Left ventricle myocardium inferior (tissue), 1 donor: Measurements from ENCODE around the gene GABARAP. TPM values are rescaled to one million over a fixed set of nuclear protein-coding genes. Genes with fewer than 3 reads are reported as not detected.
A peak's percentile ranks its signal among the peaks of the same experiment; 100 is the strongest.

Experiments used
- DNase-seq: peaks from one replicate; pipeline ENCODE4 v3.0.0-alpha.2; 2020
- H3K27ac ChIP-seq: fragments of 200-600 bp; replicated peaks from 2 replicates; pipeline ENCODE4 v1.8.0; 2021
- H3K27me3 ChIP-seq: fragments of 200-600 bp; 2 replicates; pipeline ENCODE4 v1.8.0; 2021; ENCODE audit warnings: low read depth
- H3K36me3 ChIP-seq: fragments of 200-600 bp; 2 replicates; pipeline ENCODE4 v1.8.0; 2021
- H3K4me1 ChIP-seq: fragments of 200-600 bp; 2 replicates; pipeline ENCODE4 v1.8.0; 2021
- H3K4me3 ChIP-seq: fragments of 200-600 bp; 2 replicates; pipeline ENCODE4 v1.8.0; 2021; ENCODE audit warnings: mild to moderate bottlenecking, moderate library complexity
- H3K9me3 ChIP-seq: fragments of 200-600 bp; replicated peaks from 2 replicates; pipeline ENCODE4 v1.8.0; 2021
- intact Hi-C: fragments of 100-400 bp; cut with micrococcal nuclease; formaldehyde crosslinking; loops from one replicate; pipeline ENCODE4 v1.11.0; 2022
- total RNA-seq: library from RNA; stranded (reverse); fragmentation: NEBNext Ultra II Directional; extraction: Animal tissue kit (Norgen Biotek cat#: 25700); gene quantifications from one replicate; pipeline ENCODE4 v1.2.1, GENCODE V29; 2021
- TF ChIP-seq, protein P1 (sequence below): fragments of 200-600 bp; IDR thresholded peaks from 2 replicates; pipeline ENCODE4 v1.8.0; 2021; ENCODE audit warnings: antibody characterized with exemption, mild to moderate bottlenecking, borderline replicate concordance
- donor health status: DM: no; HTN: yes; CAD: no; lungs with severe emphysema.

Gene GABARAP
- total RNA-seq, 1 donor from 2014 or later: 394 TPM

DNA sequence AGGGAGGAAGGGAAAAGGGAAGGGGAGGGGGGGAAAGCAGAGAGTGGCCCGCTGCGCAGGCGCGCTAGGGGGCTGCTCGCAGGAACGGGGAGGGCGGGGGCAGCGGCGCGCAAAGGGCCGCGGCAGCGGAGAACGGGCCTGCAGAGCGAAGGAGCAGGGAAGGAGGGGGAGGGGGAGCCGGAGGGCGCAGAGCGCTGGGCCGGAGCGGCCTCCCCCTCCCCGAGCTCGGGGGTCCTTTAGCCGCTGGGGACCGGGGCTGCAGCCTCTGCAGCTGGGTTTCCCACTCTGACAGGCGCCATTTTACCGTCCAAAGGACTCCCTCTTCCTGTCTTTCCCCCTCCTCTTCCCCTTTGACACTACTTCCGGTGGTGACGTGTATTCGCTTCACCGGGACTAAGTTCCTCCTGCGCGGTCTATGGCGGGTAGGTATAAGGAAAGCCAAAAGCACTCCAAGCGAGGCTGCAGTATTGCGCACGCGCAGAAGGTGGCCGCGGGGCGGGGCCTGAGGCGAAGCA is 9.5 kb upstream of the GABARAP start, which contains the start of gene CTDNEP1:
TSS of gene CTDNEP1 (minus strand) at position 74 of the 515 bp plus-strand sequence. CDS start 438 bp downstream, outside the sequence.
- peak within 1 kb of the TSS; percentile 99 for H3K27ac ChIP-seq
- intact Hi-C loops: no loop called here
- TF ChIP-seq, protein P1, sequence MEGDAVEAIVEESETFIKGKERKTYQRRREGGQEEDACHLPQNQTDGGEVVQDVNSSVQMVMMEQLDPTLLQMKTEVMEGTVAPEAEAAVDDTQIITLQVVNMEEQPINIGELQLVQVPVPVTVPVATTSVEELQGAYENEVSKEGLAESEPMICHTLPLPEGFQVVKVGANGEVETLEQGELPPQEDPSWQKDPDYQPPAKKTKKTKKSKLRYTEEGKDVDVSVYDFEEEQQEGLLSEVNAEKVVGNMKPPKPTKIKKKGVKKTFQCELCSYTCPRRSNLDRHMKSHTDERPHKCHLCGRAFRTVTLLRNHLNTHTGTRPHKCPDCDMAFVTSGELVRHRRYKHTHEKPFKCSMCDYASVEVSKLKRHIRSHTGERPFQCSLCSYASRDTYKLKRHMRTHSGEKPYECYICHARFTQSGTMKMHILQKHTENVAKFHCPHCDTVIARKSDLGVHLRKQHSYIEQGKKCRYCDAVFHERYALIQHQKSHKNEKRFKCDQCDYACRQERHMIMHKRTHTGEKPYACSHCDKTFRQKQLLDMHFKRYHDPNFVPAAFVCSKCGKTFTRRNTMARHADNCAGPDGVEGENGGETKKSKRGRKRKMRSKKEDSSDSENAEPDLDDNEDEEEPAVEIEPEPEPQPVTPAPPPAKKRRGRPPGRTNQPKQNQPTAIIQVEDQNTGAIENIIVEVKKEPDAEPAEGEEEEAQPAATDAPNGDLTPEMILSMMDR: no peak
- H3K4me3 ChIP-seq: peak within 1 kb of the TSS; percentile 99
- H3K4me1 ChIP-seq: peaks cover 52% of the 10 kb centered on the region
- peak; percentile 95 for DNase-seq
- H3K27me3 ChIP-seq: no peaks in the 10 kb centered on the region
- H3K9me3 ChIP-seq: no peaks in the 10 kb centered on the region
- peaks cover 35% of the 10 kb centered on the region for H3K36me3 ChIP-seq

DNA sequence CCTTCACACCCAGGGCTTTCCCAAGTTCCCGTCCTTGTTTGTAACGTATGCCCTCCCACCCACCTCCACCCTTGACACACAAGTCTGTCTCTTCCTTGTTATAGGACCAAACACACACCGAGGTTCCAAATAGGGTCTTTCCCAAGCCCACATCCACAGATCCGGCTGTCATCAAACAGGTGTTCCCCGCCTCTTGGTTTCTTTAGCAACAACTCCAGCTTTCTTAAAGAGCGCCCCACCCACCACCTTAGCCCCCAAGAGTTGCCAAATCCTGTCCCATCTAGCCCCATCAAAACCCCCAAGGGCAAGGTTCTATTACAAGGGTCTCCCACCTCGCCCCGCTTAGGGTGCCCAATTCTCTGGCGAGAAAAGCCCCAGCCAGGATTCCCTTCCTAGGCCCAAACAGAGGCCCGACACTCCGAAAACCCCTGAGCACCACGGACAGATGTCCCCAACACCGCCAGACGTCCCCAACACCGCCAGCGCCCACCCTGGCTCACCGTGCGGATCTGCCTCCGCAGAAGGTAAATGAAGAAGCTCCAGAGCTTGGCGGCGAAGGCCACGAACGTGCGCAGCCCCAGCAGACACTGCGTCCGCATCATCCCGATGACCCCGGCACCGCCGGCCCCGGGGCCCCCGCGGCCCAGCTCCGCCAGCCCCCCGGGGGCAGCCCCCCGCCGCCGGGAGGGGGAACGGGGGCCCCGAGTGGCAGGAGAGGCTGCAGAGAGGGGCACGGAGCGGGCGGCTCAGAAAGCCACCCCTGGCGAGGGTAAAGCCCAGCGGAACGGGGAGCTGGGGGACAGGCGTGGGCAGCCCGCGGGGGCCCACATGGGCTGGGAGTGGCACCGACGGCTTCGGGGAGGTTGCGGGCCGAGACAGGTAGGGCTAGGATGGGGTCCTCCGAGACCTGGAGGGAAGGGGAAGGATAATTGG is 8.7 kb upstream of the GABARAP start:
- no peaks in the 10 kb centered on the region for H3K9me3 ChIP-seq
- H3K4me3 ChIP-seq: peak overlapping the region; percentile 99
- peaks cover 35% of the 10 kb centered on the region for H3K36me3 ChIP-seq
- H3K4me1 ChIP-seq: peaks cover 52% of the 10 kb centered on the region
- TF ChIP-seq, protein P1: no peak
- peak; percentile 34 for DNase-seq
- H3K27me3 ChIP-seq: no peaks in the 10 kb centered on the region
- peak overlapping the region; percentile 99 for H3K27ac ChIP-seq
- intact Hi-C loops: no loop called here

DNA sequence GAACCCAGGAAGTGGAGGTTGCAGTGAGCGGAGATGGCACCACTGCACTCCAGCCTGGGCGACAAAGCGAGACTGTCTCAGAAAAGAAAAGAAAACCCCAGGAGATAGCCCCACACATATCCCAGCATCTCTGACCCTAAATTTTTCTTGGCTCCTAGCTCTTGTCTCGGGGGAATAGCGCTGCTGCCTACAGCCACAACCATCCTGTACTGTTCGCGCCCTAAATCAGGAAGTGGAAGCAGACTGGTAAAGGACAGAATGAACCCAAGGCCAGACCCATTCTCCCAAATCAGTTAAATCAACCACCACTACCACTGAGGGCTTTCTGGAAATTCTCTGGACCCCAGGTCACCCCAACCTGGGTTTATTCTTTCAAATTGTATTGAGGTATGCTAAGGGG is 7.6 kb upstream of the GABARAP start:
- Histone ChIP-seq H3K27me3 (no peaks in the 10 kb centered on the region), H3K27ac (peak overlapping the region; percentile 99), H3K4me3 (peak overlapping the region; percentile 99), H3K9me3 (no peaks in the 10 kb centered on the region), H3K4me1 (peaks cover 52% of the 10 kb centered on the region), H3K36me3 (peaks cover 35% of the 10 kb centered on the region)
- intact Hi-C loops: no loop called here
- TF ChIP-seq, protein P1: no peak
- DNase-seq: no peak

DNA sequence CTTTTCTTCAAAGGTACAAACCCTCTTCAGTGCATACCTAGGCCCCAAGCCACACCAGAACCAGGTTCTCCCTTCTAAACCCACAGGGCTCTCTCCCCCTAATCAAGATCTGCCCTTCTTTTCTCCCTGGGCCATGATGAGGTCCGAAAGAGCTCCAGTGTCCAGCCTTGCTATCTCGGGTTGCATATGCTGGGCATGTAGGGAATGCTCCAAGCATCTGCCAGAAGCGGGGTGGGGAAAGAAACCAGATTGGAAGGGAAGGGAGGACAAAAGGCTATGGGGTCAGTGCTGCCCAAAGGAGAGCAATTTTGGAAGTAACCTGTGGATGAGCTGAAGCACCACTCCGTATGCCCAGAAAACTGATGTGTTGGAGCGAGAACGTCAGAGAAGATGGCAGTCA is 7.0 kb upstream of the GABARAP start:
- Histone ChIP-seq H3K4me1 (peaks cover 52% of the 10 kb centered on the region), H3K4me3 (peak overlapping the region; percentile 99), H3K27me3 (no peaks in the 10 kb centered on the region), H3K36me3 (peaks cover 35% of the 10 kb centered on the region), H3K27ac (peak overlapping the region; percentile 99), H3K9me3 (no peaks in the 10 kb centered on the region)
- intact Hi-C loops: no loop called here
- TF ChIP-seq, protein P1: no peak
- no peak for DNase-seq

DNA sequence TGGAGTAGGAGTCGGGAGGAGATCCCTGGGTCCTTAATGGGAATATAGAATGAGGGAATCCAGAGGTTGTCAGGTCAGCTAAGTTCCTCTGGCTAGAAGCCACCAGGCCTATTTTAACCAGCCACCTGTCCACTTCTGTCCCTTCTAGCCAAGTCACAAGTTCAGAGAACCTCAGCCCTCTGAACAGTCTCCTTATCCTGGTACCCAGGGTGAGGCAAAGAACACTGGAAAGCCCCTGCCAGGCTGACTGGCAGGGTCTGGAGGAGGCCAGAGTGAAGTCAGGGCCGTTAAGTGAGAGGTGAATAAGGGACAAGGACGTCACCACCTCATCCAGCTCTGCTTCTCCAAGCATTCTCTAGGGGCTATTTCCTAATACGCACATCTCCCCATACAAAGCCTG is 6.5 kb upstream of the GABARAP start:
- Histone ChIP-seq H3K4me1 (peaks cover 55% of the 10 kb centered on the region), H3K9me3 (no peaks in the 10 kb centered on the region), H3K27me3 (no peaks in the 10 kb centered on the region), H3K4me3 (peak overlapping the region; percentile 99), H3K36me3 (peaks cover 35% of the 10 kb centered on the region), H3K27ac (peak overlapping the region; percentile 99)
- TF ChIP-seq, protein P1: no peak
- no peak for DNase-seq
- intact Hi-C loops: no loop called here
